ENCODE measurements around the gene TIGD2.
"Not testable (repeated sequence)": the region's sequence is repeated elsewhere in the genome, so short reads cannot be mapped to it uniquely, and the experiment has no call there.

Gene TIGD2

DNA sequence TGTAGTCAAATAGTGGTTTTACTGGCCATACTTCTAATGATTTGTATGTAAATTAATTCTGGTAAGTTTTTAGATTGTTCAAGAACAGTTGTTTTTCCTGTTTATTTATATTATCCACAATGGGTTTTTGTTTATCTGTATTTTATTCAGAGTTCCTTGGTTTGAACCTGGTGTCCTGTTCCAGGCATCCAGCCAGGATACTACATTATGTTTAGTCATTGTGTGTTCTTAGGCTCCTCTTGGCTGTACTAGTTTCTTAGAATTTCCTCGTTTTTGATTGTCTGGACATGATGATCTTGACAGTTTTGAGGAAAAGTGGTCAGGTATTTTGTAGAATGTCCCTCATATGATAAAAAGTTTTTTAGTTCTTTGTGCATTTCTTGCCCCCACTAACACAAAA lies 7.8 kb downstream of the TIGD2 start:
- no peak for DNase-seq (ENCODE audit: low read depth in 3 of 3)

DNA sequence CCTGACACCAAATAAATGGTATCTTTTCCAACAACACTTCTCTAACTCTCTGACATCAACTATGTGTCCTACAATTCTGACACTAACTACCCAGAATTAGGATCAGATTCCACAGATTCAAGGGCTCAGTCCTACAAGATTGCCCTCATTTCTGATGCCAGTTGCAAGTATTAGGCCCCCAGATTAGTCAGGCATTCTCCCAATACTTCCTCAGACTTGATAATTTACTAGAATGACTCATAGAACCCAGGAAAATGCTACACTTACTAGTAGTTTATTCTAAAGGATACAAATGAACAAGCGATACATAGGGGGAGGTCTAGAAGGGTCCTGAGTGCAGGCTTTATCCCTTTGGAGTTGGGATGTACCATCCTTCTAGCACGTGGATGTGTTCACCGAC lies 8.5 kb downstream of the TIGD2 start:
- DNase-seq (ENCODE audit: low read depth in 3 of 3), result no peak

DNA sequence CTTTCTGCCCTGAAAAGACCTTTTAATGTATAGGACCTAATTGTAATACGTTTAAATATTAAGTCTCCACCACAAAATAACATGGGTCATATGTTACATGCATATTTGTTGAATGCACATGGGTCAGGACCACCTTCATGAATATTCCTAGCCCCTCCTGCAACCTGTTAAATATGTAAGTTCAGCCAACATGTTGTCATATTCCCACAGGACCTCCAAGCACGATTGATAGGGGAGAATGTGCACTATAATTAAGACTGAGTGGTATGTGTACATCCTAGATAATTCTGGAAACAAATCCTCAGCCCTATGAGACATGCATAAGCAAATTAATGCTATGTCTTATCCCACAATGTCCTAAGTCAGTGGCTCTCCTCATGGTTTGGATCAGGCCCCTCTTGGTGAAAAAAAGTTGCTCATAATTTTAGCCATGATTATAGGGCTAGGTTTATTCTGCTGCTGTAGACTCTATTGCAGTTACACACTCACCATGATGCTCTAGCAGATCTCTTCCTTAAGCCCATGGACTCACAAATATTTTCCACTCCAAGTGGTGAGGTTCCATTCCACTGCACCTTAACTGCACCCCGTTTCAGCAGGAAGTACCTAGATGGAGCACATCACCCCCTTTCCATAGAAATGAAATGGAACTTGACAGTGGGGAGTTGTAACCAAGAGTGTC lies 10.2 kb downstream of the TIGD2 start:
- no peak for DNase-seq (ENCODE audit: low read depth in 3 of 3)

DNA sequence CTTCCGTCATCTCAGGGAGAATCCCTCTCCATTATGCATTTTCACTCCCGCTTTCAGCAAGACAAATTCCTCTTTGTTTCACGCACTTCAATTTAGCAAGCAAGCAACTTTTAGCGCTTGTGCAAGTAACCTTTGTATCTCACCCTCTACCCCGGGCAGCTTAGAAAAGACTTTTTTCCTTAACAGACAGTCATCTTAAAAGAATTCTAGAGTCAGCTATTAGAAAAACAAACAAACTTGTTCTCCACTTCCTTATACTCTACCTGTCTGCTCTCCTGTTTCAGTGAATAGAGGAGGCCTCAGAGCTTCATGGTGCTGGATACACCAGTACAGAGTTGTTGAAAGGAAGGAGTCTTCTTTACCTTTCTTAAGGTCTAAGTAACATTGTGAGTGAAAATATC lies 12.1 kb downstream of the TIGD2 start:
- DNase-seq (ENCODE audit: low read depth in 3 of 3), result no peak

DNA sequence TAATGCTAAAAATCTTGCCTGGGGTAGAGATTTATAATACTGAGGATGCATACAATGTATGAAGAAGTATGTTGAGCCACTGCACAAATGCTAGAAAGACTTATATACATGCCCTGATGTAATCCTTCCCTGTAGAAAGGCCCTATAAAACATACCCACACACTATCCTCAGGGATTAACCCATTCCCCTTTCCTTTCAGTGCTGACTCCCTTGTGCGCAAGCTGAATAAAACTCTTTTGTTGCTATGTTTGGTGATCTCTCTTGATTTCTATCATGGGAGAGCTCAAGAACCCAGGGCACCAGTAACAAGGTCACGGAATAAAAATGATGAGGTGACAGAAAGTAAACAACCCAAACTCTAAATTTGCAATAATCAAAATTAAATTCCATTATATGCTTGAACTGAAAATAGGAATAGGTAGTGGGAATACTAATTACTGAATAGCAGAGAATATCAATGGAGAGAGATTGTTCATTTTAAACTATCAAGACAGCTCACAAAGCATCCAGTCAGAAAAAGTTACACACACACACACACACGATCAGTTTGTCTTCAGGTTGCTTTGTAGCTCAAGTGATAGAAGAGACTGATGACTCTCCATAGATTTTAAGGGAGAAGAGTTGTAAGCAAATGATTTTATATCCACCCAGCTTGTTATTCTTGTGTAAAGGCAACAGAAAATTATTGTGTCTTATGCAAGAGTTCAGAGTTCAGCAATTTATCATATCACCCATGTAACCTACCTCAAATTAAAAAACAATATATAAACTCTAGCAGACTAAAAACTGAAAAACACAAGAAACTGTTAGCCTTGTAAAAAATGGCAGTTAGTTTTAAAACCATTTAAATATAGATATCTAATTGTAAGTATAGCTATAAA lies 14.8 kb downstream of the TIGD2 start:
- no peak for DNase-seq (ENCODE audit: low read depth in 3 of 3)

DNA sequence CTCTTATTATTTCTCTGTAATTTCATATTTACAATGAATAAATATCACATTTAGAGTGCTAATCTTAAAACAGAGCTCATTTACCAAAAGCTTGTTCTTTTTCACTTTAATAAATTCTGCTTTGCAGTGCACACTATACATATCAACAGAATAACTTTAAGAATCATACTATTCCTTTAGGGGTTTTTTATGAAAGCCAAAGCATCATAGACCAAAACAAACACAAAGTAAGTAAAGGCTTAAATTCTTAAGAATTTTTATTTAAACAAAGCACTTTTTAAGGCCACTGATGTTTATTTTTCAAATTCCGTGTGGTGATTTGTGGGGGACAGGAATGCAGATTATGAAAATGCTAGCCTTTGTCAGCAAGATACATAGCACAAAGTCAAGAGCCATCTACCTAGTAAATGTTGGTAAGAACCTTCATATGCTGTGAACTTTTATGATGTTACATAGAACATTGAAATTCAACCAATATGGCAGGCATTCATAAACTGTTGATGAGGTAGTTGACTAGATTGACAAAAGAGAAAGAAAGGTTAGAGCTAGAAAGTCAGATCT lies 17.8 kb downstream of the TIGD2 start:
- no peak for DNase-seq (ENCODE audit: low read depth in 3 of 3)

DNA sequence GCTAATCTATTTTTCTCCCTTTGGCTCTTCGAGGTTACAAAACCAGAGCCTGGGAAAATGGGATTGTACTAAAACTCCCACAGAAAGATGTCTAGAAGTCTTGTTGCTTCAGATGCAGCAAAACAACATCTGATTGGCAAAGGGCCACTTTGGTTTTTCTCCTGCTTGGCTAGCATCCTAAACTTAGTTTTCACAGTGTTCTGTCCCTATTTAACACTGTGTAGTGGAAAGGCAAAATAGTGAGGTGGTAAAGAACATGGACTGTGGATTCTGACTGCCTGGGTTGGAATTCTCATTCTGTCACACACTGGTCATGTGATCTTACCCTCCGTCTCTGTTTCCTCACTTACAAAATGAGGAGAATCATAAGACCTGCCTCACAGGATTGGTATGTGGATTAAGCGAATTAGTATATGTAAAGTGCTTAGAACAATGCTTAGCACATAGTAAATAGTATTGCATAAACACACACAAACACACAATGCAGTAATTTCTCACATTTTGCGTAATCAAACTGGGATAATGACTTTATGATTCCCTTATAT lies 23.5 kb downstream of the TIGD2 start:
- no peak for DNase-seq (ENCODE audit: low read depth in 3 of 3)

DNA sequence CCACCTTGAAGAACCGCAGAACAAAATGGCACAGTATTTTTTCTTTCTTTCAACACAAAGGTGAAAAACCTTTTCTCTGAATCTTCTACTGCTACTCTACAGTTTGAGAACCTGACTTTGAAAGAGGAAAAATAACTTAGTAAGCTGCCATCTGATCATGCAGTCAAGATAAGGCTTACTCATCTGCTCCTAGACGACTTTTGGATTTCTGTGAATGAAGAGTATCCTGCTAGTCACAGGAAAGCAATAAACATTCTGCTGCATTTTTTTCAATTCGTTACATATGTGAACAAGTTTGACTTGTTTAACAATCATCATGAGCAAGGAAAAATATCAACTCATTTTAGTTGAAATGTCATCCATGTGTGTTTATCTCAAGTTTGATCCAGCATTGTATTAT lies 25.2 kb downstream of the TIGD2 start:
- no peak for DNase-seq (ENCODE audit: low read depth in 3 of 3)

DNA sequence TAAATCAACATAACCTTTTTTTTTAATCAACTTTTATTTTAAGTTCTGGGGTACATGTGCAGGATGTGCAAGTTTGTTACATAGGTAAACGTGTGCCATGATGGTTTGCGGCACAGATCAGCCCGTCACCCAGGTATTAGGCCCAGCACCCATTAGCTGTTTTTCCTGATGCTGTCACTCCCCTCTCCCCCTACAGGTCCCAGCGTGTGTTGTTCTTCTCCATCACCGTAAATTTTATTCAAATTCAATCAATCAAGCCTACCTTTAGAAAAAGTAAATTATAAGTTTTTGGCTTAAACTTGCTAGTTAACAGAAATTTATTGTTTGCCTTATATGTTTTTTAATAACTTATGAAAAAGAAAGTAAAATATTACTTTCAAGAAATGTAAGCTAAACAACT lies 25.9 kb downstream of the TIGD2 start:
- DNase-seq (ENCODE audit: low read depth in 3 of 3), result no peak

DNA sequence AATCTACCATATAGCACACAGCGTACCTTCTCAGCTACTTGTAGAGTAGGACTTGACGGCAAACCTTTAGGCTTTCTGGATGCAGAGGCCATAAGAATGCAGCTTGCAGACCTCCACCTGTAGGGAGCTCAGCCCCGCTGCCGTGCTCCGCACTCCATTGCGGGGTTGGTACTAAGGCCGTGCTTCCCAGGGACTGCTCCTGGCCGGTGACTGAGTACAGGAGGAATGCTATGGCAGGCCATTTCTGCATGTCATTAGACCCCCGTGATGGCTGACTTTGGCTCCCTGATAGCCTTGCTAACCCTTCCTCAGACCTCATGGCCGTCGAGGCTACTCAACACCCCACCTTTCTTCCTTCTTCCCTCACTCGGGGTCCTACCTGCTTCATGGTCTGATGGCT lies 26.4 kb downstream of the TIGD2 start:
- DNase-seq (ENCODE audit: low read depth in 3 of 3), result no peak

DNA sequence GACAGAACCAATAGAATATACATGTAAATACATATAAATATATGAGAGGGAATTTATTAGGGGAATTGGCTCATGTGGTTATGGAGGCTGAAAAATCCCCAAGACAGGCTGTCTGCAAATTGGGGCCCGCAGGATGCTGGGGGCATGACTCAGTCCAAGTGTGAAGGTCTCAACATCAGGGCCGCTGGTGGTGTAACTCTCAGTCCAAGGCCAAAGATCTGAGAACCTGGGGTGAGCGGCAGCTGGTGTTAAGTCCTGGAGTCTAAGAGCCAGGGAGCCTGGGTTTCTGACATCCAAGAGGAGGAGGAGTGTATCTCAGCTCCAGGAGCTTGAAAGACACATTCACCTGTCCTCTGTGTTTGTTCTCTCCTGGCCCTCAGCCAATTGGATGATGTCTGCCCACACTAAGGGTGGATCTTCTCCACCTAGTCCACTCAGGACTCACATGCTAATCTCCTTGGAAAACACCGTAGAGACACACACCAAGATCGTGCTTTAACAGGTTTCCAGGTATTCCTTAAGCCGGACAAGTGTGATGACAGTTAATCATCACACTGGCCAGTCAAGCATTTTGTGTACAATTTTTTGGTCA lies 28.9 kb downstream of the TIGD2 start:
- DNase-seq (ENCODE audit: low read depth in 3 of 3), result no peak

DNA sequence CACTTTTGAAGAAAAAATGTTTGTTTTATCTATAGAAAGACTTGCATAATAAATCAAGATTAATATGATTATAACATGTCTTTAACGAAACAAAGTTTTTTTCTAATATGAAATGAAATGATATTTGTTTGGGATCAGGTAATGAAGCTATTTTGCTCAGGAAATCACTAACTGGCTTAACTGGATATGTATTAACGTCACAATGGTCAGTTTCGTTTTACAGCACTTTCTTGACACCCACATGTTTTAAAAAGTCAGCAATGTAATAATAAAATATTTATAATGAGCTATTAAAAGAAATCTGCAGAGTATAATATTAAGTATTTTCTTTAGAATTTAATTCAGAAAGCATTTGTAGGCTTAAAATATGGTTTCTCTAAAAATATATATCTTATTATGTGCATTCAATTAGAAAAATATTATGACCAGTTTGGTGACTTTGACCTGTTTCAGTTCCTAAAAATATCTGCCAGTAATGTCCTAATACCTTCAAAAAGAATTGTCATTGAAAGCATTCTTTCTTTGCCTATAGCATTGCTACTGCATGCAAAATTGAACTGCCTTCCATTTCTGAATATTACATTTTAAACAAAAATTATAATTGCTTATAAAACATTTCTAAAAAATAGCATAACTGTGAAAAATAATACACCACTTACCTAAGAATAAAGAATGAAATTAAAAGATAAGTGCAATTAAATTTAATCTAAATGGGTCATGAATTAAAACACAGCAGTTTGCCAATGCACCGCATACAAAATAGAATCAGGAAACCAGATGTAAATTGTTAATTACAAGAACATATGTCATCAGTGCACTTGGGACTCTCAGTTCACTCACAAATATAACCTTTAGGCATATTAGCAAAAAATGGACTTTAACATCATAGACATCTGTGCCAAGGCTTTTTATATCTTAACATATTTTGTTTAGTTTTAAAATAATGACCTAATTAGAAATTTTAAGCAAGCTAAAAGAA lies 31.6 kb downstream of the TIGD2 start:
- DNase-seq (ENCODE audit: low read depth in 3 of 3), result no peak

DNA sequence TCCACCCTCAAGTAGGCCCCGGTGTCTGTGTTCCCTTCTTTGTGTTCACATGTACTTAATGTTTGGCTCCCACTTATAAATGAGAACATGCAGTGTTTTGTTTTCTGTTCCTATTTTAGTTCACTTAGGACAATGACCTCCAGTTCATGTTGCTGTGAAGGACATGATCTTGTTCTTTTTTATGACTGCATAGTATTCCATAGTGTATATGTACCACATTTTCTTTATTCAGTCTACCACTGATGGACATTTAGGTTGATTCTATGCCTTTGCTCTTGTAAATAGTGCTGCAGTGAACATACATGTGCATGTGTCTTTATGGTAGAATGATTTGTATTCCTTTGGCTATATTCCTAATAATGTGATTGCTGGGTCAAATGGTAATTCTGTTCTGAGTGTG lies 33.3 kb downstream of the TIGD2 start:
- DNase-seq (ENCODE audit: low read depth in 3 of 3), result not testable (repeated sequence)

DNA sequence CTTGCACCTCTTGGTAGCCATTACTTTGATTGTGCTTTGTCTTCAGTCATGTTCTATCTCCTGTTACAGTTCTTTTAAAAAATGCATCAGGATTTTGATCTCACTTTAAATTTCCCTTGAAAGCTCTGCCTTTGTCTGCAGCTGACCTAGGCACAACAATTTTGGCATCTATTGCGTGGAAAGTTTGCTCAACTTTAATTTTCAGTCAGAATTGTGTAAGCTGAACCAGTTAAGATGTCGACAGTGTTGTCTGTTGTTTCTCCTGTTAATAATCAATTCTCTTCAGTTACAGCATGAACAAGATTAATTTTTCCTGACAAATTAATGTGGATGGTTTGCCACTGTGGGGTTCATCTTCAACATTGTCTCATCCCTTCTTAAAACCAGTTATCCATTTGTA lies 34.9 kb downstream of the TIGD2 start:
- DNase-seq (ENCODE audit: low read depth in 3 of 3), result no peak

DNA sequence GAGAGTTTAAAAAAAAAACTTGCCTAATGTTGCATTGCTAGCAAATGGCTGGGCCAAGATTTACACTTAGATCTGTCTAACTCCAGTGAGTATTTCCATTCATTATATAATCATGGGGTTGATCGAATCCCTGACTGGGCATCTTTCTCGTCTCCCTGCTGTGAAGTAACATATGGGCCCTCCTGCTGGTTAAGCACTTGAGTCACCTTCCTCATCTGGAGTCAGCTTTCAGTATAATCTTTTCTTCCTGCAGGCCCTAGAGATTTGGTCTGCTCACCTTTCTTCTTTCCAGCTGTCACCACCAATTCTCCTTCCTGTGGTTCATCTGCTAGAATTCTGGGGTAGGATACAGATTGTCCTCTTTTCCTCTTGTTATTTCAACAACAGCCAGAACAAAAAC lies 41.6 kb downstream of the TIGD2 start:
- no peak for DNase-seq (ENCODE audit: low read depth in 3 of 3)

DNA sequence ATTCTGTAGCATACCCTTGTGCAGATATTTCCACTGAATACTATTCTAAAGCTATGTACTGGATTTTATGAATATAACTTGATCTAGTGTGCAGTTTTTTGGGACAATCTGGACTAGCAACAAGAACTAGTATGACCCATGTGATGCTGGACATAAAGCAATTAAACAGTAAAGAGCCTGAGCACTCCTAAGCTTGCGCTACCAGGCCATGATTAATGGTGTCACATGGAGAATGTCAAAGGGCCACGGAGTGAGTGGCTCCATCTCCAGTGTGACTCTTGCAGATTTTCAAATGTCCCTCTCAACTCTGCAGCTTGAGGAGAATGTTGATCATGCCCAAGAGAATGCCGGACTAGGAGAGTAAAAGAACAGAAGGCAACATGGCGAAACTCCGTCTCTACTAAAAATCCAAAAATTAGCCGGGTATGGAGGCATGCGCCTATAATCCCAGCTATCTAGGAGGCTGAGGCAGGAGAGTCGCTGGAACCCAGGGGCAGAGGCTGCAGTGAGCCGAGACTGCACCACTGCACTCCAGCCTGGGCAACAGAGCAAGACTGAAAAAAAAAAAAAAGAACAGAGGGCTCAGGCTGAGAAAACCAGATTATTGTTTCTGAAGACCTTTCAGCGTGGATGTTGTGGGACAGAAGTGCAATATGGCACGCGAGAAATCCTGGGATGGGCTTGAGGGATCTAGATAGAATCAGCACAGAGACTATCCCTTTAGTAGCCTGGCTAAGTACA lies 45.0 kb downstream of the TIGD2 start:
- no peak for DNase-seq (ENCODE audit: low read depth in 3 of 3)

DNA sequence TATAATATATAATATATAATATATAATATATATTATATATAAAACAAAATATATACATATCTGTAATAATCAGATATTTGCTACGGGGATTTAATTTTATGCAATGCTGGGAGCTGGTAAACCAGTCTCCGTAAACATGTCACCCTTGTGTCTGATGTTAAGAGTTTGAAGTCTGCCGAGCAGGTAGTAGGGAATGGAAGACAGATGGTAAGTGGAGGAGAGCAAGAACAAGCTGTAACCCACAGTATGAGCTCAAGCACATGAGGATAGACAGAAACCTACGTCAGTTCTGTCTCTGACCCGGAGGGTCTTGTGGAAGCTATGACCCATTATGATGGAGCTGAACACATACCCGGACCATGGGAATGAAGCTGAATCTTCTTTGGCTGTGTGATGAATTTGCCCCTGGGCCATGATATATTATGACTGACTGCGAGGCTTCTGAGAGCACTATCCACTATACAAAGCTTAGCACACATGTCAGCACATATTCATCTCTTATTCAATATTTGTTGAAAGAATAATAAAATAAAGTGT lies 46.2 kb downstream of the TIGD2 start:
- DNase-seq (ENCODE audit: low read depth in 3 of 3), result no peak

DNA sequence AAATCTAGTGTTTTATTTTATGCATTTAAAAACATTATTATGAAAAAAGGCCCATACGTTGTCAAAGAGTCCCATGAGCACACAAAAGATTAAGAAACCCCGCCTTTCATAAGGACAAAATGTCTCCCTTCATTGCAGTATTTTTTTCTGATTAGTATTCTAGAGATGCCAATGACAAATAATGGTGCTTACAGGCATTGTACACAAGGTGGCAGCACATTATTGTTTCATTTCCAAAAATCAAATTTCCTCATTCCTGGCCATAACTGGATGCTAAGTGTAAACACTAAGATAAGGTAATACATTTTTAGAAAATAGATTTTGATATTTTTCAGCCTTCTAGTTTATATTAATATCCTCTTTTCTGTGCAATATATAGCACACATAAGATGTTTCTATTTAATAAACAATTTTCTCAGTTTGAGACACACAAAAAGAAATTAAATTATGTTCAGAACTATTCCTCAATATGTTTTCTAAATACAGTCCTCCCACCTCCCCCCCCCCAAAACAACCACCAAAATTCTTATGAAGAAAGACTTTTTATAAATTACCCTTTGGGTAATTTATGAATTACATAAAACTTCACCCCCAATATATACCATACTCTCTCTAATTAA lies 47.7 kb downstream of the TIGD2 start:
- no peak for DNase-seq (ENCODE audit: low read depth in 3 of 3)

DNA sequence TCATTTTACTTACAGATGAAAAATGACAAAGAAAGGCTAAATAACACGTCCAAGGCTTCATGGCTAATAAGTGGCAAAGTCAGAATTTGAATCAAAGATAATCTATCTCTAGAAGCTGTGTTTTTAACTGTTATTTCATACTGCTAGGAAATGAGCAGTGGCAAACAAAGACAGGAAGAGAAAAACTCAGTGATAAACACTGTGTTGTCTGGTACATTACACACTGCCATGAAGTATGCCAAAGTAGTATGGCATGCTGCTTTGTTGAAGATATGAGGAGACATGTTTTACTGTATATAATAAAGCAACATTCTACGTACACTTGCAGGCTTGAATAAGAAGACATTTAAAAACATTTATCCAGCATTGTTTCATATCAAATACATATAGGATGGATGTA lies 49.5 kb downstream of the TIGD2 start:
- no peak for DNase-seq (ENCODE audit: low read depth in 3 of 3)

DNA sequence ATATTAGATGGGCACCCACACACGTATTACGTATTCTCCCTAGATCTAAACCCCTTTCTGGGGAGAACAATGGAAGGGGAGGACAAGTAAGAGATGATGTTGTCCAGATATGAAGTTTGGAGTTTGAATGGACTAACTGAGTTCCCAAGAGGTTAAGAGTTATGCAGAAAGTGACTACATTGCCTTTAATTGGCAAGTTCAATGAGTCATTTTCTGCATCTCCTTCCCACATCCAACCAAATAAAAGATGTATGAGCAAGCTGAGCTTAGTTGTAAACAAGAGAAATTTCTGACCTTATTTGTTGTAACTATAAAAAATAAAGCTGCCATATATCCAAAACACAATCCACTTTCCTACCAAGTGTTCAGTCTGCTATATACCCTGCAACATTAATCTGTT lies 50.5 kb downstream of the TIGD2 start:
- no peak for DNase-seq (ENCODE audit: low read depth in 3 of 3)

Measured in stimulated activated CD4-positive, alpha-beta T cell treated with anti-CD3 and anti-CD28 coated beads, TNF-alpha, amount 100 ng/mL, for 48 hours (primary cell).